Right renal pelvis (tissue), 4 donors: ENCODE measurements around the gene TMEM115. TPM values are rescaled to one million over a fixed set of nuclear protein-coding genes. Genes with fewer than 3 reads are reported as not detected.

Source experiments
- DNase-seq, 4 donors: peaks; one replicate each; pipeline ENCODE4 v3.0.0-alpha.2; 2013; ENCODE audit warnings: low read depth in 4 of 4, low spot score in 3 of 4, missing footprints in 1 of 4
- polyA plus RNA-seq, 4 donors: library from polyadenylated mRNA; unstranded; fragments of 120-200 nt; gene quantifications; one replicate each; pipeline ENCODE4 v1.2.1, GENCODE V29; 2013; ENCODE audit not compliant: insufficient read length in 4 of 4

The TMEM115 gene
- 10 to 100 TPM; 37.8 to 49.5 (median 38.7) TPM for polyA plus RNA-seq

- peak; percentile 83 to 97 (median 94) for DNase-seq
These were observed at the start of gene TMEM115 for GRCh38 chr3:50358911-50359759. TMEM115 (minus strand) TSS chr3:50359521; CDS start chr3:50359063, 458 bp downstream.

GRCh38 chr3:50408443-50408944 is 49.2 kb upstream of the TMEM115 start:
- DNase-seq: no peak

GRCh38 chr3:50406487-50406886 is 47.2 kb upstream of the TMEM115 start:
- no peak for DNase-seq

GRCh38 chr3:50405249-50405648 is 45.9 kb upstream of the TMEM115 start:
- DNase-seq: no peak

GRCh38 chr3:50401978-50402595 is 42.8 kb upstream of the TMEM115 start:
- DNase-seq: no peak

GRCh38 chr3:50396502-50396901 is 37.2 kb upstream of the TMEM115 start:
- DNase-seq: no peak

- no peak for DNase-seq
These were observed 35.9 kb upstream of the TMEM115 start for GRCh38 chr3:50395070-50395860.

- no peak for DNase-seq
These were observed 33.7 kb upstream of the TMEM115 start for GRCh38 chr3:50393061-50393460.

- no peak for DNase-seq
These were observed 32.9 kb upstream of the TMEM115 start for GRCh38 chr3:50392101-50392715.

GRCh38 chr3:50390508-50391224 is 31.3 kb upstream of the TMEM115 start:
- no peak for DNase-seq

GRCh38 chr3:50389414-50389767 is 30.1 kb upstream of the TMEM115 start:
- DNase-seq: no peak

GRCh38 chr3:50388720-50389413 is 29.5 kb upstream of the TMEM115 start:
- no peak for DNase-seq

GRCh38 chr3:50388016-50388719 is 28.8 kb upstream of the TMEM115 start:
- DNase-seq: no peak

- DNase-seq: no peak
These were observed 26.4 kb upstream of the TMEM115 start for GRCh38 chr3:50385754-50386153.

- DNase-seq: no peak
These were observed 24.4 kb upstream of the TMEM115 start for GRCh38 chr3:50383750-50384149.

GRCh38 chr3:50382722-50383121 is 23.4 kb upstream of the TMEM115 start:
- DNase-seq: no peak

GRCh38 chr3:50381383-50381782 is 22.1 kb upstream of the TMEM115 start:
- no peak for DNase-seq

GRCh38 chr3:50380405-50381085 is 21.2 kb upstream of the TMEM115 start:
- no peak for DNase-seq
